ENCODE results near the gene ACAN. TPM values are rescaled to one million over a fixed set of nuclear protein-coding genes. Genes with fewer than 3 reads are reported as not detected.

The ACAN gene
- total RNA-seq, 1 experiment from 2014 or later = 0.50 TPM

DNA sequence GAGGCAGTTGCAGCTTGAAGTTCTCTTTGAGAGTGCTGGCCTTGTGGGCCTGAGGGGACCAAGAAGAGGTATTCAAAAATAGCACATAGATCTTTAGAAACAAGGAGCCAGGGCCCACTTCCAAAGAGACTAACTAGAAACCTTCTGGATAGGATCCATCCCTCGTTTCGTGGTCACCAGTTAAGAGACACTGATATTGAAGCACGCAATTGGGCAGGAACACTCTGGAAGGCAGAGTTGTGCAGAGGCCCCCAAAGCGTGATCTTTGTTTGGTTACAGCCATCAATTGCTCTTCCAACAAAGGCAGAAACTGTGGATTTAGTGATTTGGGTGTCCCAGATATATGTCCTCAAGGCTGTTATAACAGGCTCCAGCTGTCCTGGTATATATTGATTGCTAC, 46.7 kb upstream of the ACAN start:
- H2BK15ac ChIP-seq (ENCODE audit: low read depth, low read length) = no peak overlapping the region
- no peak overlapping the region for H3T11ph ChIP-seq (ENCODE audit: low read length)
- no peak for DNase-seq
- H3K79me1 ChIP-seq (ENCODE audit: insufficient read depth, low read depth, low read length, poor library complexity, severe bottlenecking) = no peaks in the 10 kb centered on the region
- H3K56ac ChIP-seq (ENCODE audit: insufficient read length, low read depth, low read length) = no peak overlapping the region
- H4K20me1 ChIP-seq (ENCODE audit: control insufficient read depth, insufficient read depth, insufficient read length) = no peaks in the 10 kb centered on the region
- H2BK12ac ChIP-seq (ENCODE audit: insufficient read length, low read depth, low read length) = no peak overlapping the region
- no peaks in the 10 kb centered on the region for H3K9me3 ChIP-seq (ENCODE audit: control insufficient read depth, low read depth, low read length)
- H3K9me3 Mint-ChIP-seq = no peaks in the 10 kb centered on the region; a peak in 1 of 5 replicates
- no peak overlapping the region for H3K18ac ChIP-seq (ENCODE audit: insufficient read length, low read depth, low read length)
- no peaks in the 10 kb centered on the region for H3K36me3 Mint-ChIP-seq (ENCODE audit: insufficient read depth in 1 of 3, low read depth in 3 of 3)
- no peak overlapping the region for H4K91ac ChIP-seq (ENCODE audit: insufficient read length, low read depth, low read length)
- H3K14ac ChIP-seq (ENCODE audit: insufficient read depth, low read length) = no peak overlapping the region
- no peak overlapping the region for H3K9ac ChIP-seq (ENCODE audit: extremely low read depth, insufficient read length, low read length)
- WGBS (ENCODE audit: extremely low coverage, insufficient read length, low lambda C conversion rate) = no CpG with 5 or more reads among the region's 4 CpGs
- H2AK5ac ChIP-seq (ENCODE audit: insufficient read length, low read length) = no peak overlapping the region
- H3K4me3 Mint-ChIP-seq = no peak overlapping the region
- no peak overlapping the region for H4K8ac ChIP-seq (replicated peaks; ENCODE audit: insufficient read length, low read depth, low read length)
- peaks cover 0 to 6% of the 10 kb centered on the region in 2 experiments; a peak in 2 of 4 replicates for H3K4me1 Mint-ChIP-seq
- TF ChIP-seq, protein P1, sequence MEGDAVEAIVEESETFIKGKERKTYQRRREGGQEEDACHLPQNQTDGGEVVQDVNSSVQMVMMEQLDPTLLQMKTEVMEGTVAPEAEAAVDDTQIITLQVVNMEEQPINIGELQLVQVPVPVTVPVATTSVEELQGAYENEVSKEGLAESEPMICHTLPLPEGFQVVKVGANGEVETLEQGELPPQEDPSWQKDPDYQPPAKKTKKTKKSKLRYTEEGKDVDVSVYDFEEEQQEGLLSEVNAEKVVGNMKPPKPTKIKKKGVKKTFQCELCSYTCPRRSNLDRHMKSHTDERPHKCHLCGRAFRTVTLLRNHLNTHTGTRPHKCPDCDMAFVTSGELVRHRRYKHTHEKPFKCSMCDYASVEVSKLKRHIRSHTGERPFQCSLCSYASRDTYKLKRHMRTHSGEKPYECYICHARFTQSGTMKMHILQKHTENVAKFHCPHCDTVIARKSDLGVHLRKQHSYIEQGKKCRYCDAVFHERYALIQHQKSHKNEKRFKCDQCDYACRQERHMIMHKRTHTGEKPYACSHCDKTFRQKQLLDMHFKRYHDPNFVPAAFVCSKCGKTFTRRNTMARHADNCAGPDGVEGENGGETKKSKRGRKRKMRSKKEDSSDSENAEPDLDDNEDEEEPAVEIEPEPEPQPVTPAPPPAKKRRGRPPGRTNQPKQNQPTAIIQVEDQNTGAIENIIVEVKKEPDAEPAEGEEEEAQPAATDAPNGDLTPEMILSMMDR (conservative IDR thresholded peaks at IDR 0.05) = no peak
- H3K23me2 ChIP-seq (ENCODE audit: insufficient read length, low read depth, low read length, poor library complexity, severe bottlenecking) = no peaks in the 10 kb centered on the region
- no peak overlapping the region for H2BK5ac ChIP-seq (ENCODE audit: insufficient read length, low read length)
- no peak overlapping the region for H3K4ac ChIP-seq (ENCODE audit: low read depth, low read length)
- H2AFZ ChIP-seq (ENCODE audit: low read length) = no peak overlapping the region
- H3K79me2 ChIP-seq (ENCODE audit: insufficient read depth, low read length) = no peaks in the 10 kb centered on the region
- no peaks in the 10 kb centered on the region for H3K27me3 ChIP-seq (ENCODE audit: insufficient read depth, low read length)
- H4K5ac ChIP-seq (ENCODE audit: insufficient read length, low read depth, low read length) = no peak overlapping the region
- no peak overlapping the region for H2BK20ac ChIP-seq (ENCODE audit: low read depth, low read length, poor library complexity, severe bottlenecking)
- peaks cover 37% of the 10 kb centered on the region for H3K27me3 Mint-ChIP-seq (ENCODE audit: low read depth)
- H3K23ac ChIP-seq (ENCODE audit: insufficient read length, low read depth, low read length) = no peak overlapping the region
- no peak overlapping the region for H3K27ac ChIP-seq (ENCODE audit: insufficient read length, low read depth, low read length)
- H3K27ac Mint-ChIP-seq = no peak overlapping the region
- H2BK120ac ChIP-seq (ENCODE audit: low read depth, low read length, poor library complexity, severe bottlenecking) = no peak overlapping the region
- H3K4me1 ChIP-seq (ENCODE audit: insufficient read depth, low read length) = no peaks in the 10 kb centered on the region
- no peak overlapping the region for H3K4me2 ChIP-seq (ENCODE audit: insufficient read depth, insufficient read length, low read length)
